Suprapubic skin (tissue), 3 donors: Measurements from ENCODE around the gene CRYBB3.

Experiments
- CTCF ChIP-seq, 2 donors: fragments of 200-600 bp in 1 of 2; fragments of 450-650 bp in 1 of 2; sonication (generic) in 1 of 2; IDR thresholded peaks; one replicate each; pipeline ENCODE4 v1.5.1; 2016 to 2019; ENCODE audit warnings: antibody characterized with exemption in 2 of 2, mild to moderate bottlenecking in 1 of 2, moderate library complexity in 1 of 2
- POLR2AphosphoS5 ChIP-seq, 3 donors: sonication (generic); formaldehyde crosslinking; IDR thresholded peaks; one replicate each; pipeline ENCODE4 v1.6.1; 2017; ENCODE audit warnings: antibody characterized with exemption in 3 of 3

- TF ChIP-seq POLR2AphosphoS5 (IDR thresholded peaks at IDR 0.05) (no peak), CTCF (IDR thresholded peaks at IDR 0.05) (no peak)
These were observed 40.6 kb upstream of the CRYBB3 start for GRCh38 chr22:25159028-25159427.
